Nephron (organoid): ENCODE data around the gene FBXW9.

ENCODE experiments used
- H3K27ac Mint-ChIP-seq, 3 experiments: 2 replicates each; pipeline ENCODE4 v1.8.0; 2020; ENCODE audit warnings: mixed read lengths in 3 of 3, mild to moderate bottlenecking in 2 of 3, moderate library complexity in 1 of 3
- H3K27me3 Mint-ChIP-seq: 2 replicates; pipeline ENCODE4 v1.8.0; 2021; ENCODE audit warnings: low read depth, mild to moderate bottlenecking, moderate library complexity, mixed read lengths
- H3K36me3 Mint-ChIP-seq: 2 replicates; pipeline ENCODE4 v1.8.0; 2020; ENCODE audit warnings: low read depth, mixed read lengths
- H3K4me1 Mint-ChIP-seq: 2 replicates; pipeline ENCODE4 v1.8.0; 2020; ENCODE audit warnings: mixed read lengths
- H3K4me3 Mint-ChIP-seq, 3 experiments: 2 replicates each; pipeline ENCODE4 v1.8.0; 2020; ENCODE audit warnings: mild to moderate bottlenecking in 3 of 3, mixed read lengths in 3 of 3, moderate library complexity in 2 of 3
- H3K9me3 Mint-ChIP-seq: 2 replicates; pipeline ENCODE4 v1.8.0; 2020; ENCODE audit warnings: mixed read lengths
- CTCF ChIP-seq, 3 experiments: fragments of 200-600 bp; sonication (generic); IDR thresholded peaks; one replicate each; pipeline ENCODE4 v1.5.0; 2021; ENCODE audit warnings: antibody characterized with exemption in 3 of 3; ENCODE audit not compliant: unreplicated experiment in 3 of 3

Gene FBXW9

DNA sequence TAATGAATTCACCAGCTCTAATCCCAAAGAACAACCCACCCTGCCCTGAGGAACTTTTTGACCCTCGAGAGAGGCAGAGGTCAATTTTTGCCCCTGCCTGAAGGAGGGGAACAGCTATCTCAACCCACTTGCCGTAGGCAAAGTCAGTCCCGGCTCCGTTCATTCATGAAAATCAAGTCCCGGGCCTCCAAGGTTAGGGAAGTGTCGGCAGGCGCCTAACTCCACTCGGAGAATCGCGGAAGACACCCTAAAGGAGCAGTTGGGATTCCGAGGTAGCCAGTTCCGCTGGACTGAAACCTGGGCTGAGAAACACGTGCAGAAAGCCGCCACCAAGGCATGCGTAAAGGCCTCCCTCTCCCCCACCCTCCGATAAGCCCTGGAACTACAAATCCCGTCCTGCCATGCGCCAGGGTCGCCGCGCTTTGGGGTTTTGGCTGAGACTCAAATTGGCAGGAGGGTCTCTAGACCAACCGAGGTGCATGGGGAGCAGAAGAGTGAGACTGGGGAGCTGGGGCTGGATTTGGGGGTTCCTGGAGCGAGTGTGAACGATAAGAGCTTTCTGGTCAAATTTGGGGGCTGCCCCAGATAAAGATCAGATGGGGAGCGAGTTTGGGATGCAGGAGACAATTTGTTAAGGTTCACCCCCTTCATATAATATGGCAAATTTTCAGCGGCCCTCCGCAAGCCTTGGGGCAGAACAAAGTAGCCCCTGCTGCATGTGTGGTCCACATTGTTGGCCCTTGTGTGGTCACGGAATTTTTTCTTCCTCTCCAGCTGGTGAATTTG is 27.4 kb upstream of the FBXW9 start, which contains the start of gene TNPO2:
Gene TNPO2, minus strand, starts transcription at position 292 of the 786 bp plus-strand sequence. CDS start 2,955 bp downstream, outside the sequence.
- Mint-ChIP-seq H3K4me3 (peak within 1 kb of the TSS; percentile 92 to 95 (median 94)), H3K4me1 (peaks cover 24% of the 10 kb centered on the region), H3K9me3 (no peaks in the 10 kb centered on the region), H3K27ac (peak within 1 kb of the TSS; percentile 96 to 100 (median 99)), H3K36me3 (peaks cover 23% of the 10 kb centered on the region), H3K27me3 (no peaks in the 10 kb centered on the region)
- TF ChIP-seq CTCF (IDR thresholded peaks at IDR 0.05; ENCODE audit: unreplicated experiment in 3 of 3) = no peak

GRCh38 chr19:12723381-12723640 is 26.9 kb upstream of the FBXW9 start:
- no peaks in the 10 kb centered on the region for H3K27me3 Mint-ChIP-seq
- H3K4me3 Mint-ChIP-seq = peak overlapping the region; percentile 92 to 95 (median 94)

DNA sequence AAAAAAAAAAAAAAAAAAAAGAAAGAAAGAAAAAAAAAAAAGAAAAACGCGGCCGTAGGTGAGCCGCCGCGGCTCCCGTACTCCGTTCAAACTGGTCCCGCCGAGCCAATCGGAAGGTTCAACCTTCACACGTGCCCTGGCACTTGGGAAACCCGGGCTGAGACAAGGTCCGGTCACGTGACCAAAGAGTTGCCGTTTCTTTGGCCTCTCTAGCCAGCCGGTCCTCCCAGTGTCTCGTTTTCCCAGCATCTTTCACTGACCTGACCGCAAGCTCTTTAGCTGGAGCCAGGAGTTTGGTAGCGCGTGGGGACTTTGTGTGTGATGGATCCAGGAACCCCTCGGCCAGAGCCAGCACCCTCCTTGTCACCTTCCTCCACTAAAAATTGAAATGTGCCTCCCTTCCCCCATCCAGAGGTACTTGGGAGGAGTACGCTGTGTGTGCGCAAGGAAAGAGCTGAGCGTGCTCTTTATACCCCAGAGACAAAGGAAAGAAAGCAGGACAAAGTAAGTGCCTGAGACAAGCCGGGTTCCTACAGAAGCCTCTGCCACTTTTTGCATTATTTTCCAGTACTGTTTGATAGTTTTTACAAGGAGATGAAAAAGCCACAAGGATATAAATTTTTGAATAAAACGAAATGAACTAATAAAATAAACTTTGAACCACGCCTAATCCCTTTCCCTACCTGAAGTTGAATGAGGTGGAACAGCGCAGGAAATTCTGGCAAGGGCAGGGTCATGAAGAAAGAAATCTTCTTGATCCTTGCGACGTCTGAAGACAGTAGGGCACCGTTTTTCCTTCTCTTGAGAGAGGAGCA is 26.3 kb upstream of the FBXW9 start:
- peaks cover 24% of the 10 kb centered on the region for H3K4me1 Mint-ChIP-seq
- H3K9me3 Mint-ChIP-seq = no peaks in the 10 kb centered on the region
- no peaks in the 10 kb centered on the region for H3K27me3 Mint-ChIP-seq
- peak overlapping the region; percentile 96 to 100 (median 99) for H3K27ac Mint-ChIP-seq
- no peak for TF ChIP-seq CTCF (IDR thresholded peaks at IDR 0.05; ENCODE audit: unreplicated experiment in 3 of 3)
- H3K4me3 Mint-ChIP-seq = peak overlapping the region; percentile 92 to 95 (median 94)
- H3K36me3 Mint-ChIP-seq = peaks cover 21% of the 10 kb centered on the region

More at GRCh38 chr19:12723381-12723640, 26.9 kb upstream of the FBXW9 start:
- peak overlapping the region; percentile 96 to 100 (median 99) for H3K27ac Mint-ChIP-seq
- TF ChIP-seq CTCF (IDR thresholded peaks at IDR 0.05; ENCODE audit: unreplicated experiment in 3 of 3) = no peak
- peaks cover 25% of the 10 kb centered on the region for H3K36me3 Mint-ChIP-seq
- peaks cover 24% of the 10 kb centered on the region for H3K4me1 Mint-ChIP-seq
- no peaks in the 10 kb centered on the region for H3K9me3 Mint-ChIP-seq

DNA sequence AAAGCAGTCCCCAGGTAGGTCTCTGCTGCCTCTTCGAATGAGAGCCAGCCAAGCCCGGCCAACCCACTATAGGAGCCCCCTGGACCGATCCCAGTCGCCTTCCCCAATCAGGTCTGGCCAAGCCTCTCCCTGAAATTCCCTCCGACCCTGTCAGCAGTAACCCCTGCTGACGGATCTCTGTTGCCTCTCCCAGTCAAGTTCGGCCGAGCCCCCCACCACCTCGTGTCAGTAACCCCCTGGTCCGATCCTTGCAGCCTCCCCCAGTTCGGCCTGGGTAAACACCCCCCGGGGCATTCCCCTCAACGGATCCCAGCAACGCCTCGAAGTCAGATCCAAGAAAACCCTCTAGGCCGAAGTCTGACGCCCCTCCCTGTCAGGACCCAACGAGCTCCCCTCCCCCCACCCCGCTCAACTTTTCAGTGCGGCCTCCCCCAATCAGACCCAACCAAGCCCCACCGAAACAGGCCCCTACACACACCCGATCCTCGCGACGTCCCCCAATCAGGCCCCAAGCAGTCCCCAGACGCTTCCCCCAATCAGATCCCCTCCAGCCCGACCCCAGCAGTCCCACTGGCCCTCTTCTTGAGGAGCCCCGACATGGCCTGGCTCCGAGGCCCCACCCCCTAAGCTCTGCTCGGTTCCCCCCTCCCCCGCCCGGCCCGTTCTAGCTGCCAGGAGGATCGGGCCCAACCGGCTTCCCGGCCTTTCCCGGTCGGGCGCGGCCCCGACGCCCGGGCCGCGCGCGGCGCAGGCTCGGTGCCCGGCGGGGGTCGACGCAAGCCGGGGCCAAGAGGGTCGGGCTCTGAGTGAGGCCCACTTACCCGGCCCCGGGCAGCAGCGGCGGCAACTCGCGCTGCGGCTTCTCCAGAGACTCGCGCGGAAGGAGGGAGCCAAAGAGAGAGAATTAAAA is 25.5 kb upstream of the FBXW9 start:
- Mint-ChIP-seq H3K9me3 (no peaks in the 10 kb centered on the region), H3K4me3 (peak overlapping the region; percentile 92 to 99 (median 97)), H3K36me3 (peaks cover 20% of the 10 kb centered on the region), H3K27ac (peak overlapping the region; percentile 99 to 100 (median 100)), H3K4me1 (peaks cover 24% of the 10 kb centered on the region), H3K27me3 (no peaks in the 10 kb centered on the region)
- TF ChIP-seq CTCF (IDR thresholded peaks at IDR 0.05; ENCODE audit: unreplicated experiment in 3 of 3) = no peak

DNA sequence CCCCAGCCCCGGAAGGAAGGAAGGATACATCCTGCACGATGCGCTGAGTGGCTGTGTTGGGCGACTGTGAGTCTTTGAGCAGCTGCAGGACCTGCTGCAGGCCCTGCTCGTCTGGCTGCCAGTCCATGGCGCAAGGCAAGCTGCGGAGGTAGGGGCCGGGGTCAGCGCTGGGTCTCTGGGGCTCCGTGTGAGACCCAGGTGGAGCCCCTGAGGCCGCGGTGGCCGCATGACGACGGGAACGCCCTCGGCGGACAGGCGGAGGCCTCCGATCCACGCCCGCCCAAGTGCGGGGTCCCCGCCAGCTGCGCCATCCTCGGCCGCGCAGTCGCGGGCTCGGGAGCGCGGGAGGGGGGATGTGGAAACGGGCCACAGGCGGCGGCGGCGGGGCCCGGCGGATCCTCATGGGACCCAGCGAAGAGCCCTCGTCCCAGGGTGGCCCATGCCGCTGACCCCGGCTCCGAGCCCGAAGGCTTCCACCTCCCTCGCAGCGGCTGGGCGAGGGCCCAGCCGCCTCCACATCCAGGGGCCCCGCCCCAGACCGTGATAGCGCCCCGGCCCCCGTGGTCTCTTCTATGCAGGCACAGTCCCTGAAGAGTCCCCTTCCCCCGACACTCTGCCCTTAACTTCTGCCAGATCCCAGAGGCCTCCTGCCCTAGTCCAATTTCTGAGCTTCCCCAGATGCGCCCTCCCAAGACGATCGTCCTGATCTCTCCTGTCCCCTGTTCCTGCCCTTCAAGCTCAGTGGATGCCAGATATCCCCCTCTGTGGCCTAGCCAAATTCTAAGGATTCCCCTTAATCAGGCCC is 24.6 kb upstream of the FBXW9 start:
- no peaks in the 10 kb centered on the region for H3K27me3 Mint-ChIP-seq
- peaks cover 29% of the 10 kb centered on the region for H3K36me3 Mint-ChIP-seq
- H3K27ac Mint-ChIP-seq = peak overlapping the region; percentile 99 to 100 (median 100)
- peaks cover 19% of the 10 kb centered on the region for H3K4me1 Mint-ChIP-seq
- TF ChIP-seq CTCF (IDR thresholded peaks at IDR 0.05; ENCODE audit: unreplicated experiment in 3 of 3) = no peak
- H3K4me3 Mint-ChIP-seq = peak overlapping the region; percentile 92 to 99 (median 97)
- H3K9me3 Mint-ChIP-seq = no peaks in the 10 kb centered on the region
